IMR-90 (cell line): ENCODE data around the gene POU3F3. TPM values are rescaled to one million over a fixed set of nuclear protein-coding genes. Genes with fewer than 3 reads are reported as not detected.

Source experiments
- ATAC-seq: fragments of 200-7000 bp; cut with Tn5 transposase; 2 replicates; pipeline ENCODE4 v1.9.1; 2020; ENCODE audit warnings: low read depth, mild to moderate bottlenecking, moderate library complexity
- BruUV-seq: library from RNA; stranded (reverse); fragments of 400-500 nt; replicated peaks from 2 replicates; lab custom pipeline; 2021; lab: Mats Ljungman, UMichigan
- CTCF ChIA-PET: fragments of 300-600 bp; formaldehyde crosslinking; extraction: SDS; loops from one replicate; lab custom pipeline; 2021; ENCODE audit warnings: antibody characterized with exemption; lab: Yijun Ruan, JAX
- POLR2A ChIA-PET: fragments of 300-600 bp; sonication (Branson Sonifier 250); formaldehyde crosslinking; loops from one replicate; lab custom pipeline; 2022; ENCODE audit warnings: antibody characterized with exemption; ENCODE audit not compliant: unreplicated experiment; lab: Charles Lee
- DNase-seq: peaks from one replicate; pipeline ENCODE4 v3.0.0; 2013
- H2AFZ ChIP-seq: replicated peaks from 2 replicates; pipeline ENCODE3; 2013; ENCODE audit warnings: low read length, mild to moderate bottlenecking; ENCODE audit not compliant: poor library complexity
- H2AK5ac ChIP-seq: 2 replicates; pipeline ENCODE4 v1.6.1; 2013; ENCODE audit warnings: low read depth, low read length, inconsistent platforms
- H2AK9ac ChIP-seq: replicated peaks from 2 replicates; pipeline ENCODE3; 2013; ENCODE audit warnings: mild to moderate bottlenecking, low read depth, low read length, moderate library complexity; ENCODE audit not compliant: poor library complexity
- H2BK120ac ChIP-seq: 2 replicates; pipeline ENCODE4 v1.6.1; 2013; ENCODE audit warnings: low read depth, low read length, inconsistent platforms
- H2BK15ac ChIP-seq: 3 replicates; pipeline ENCODE4 v1.6.1; 2013; ENCODE audit warnings: low read depth, low read length, inconsistent platforms
- H2BK20ac ChIP-seq: 2 replicates; pipeline ENCODE4 v1.6.1; 2013; ENCODE audit warnings: low read depth, mild to moderate bottlenecking, inconsistent platforms, low read length, moderate library complexity
- H2BK5ac ChIP-seq: 2 replicates; pipeline ENCODE4 v1.6.1; 2013; ENCODE audit warnings: mild to moderate bottlenecking, low read depth, low read length, inconsistent platforms; ENCODE audit not compliant: poor library complexity, severe bottlenecking
- H3K14ac ChIP-seq: replicated peaks from 2 replicates; pipeline ENCODE4 v1.6.1; 2013; ENCODE audit warnings: low read depth, low read length, inconsistent platforms
- H3K18ac ChIP-seq: 2 replicates; pipeline ENCODE4 v1.6.1; 2013; ENCODE audit warnings: low read depth, low read length, control low read depth
- H3K23ac ChIP-seq: 2 replicates; pipeline ENCODE4 v1.6.1; 2013; ENCODE audit warnings: low read depth, low read length, inconsistent platforms
- H3K27ac ChIP-seq: 2 replicates; pipeline ENCODE4 v1.5.1; 2013; ENCODE audit warnings: mild to moderate bottlenecking, control low read depth, low read length; ENCODE audit not compliant: insufficient read depth
- H3K27me3 ChIP-seq: 2 replicates; pipeline ENCODE4 v1.6.1; 2013; ENCODE audit warnings: low read length; ENCODE audit not compliant: control insufficient read depth, insufficient read depth
- H3K36me3 ChIP-seq: 2 replicates; pipeline ENCODE4 v1.6.1; 2013; ENCODE audit warnings: low read length, mixed read lengths; ENCODE audit not compliant: control insufficient read depth, insufficient read depth
- H3K4ac ChIP-seq: 2 replicates; pipeline ENCODE4 v1.6.1; 2013; ENCODE audit warnings: low read depth, low read length, inconsistent platforms
- H3K4me1 ChIP-seq: 2 replicates; pipeline ENCODE4 v1.6.1; 2013; ENCODE audit warnings: low read length, mixed read lengths; ENCODE audit not compliant: control insufficient read depth, insufficient read depth
- H3K4me2 ChIP-seq: 2 replicates; pipeline ENCODE4 v1.6.1; 2013; ENCODE audit warnings: low read depth, mild to moderate bottlenecking, control low read depth, low read length, moderate library complexity
- H3K4me3 ChIP-seq: 2 replicates; pipeline ENCODE4 v1.5.1; 2013; ENCODE audit warnings: low read depth, mild to moderate bottlenecking, control low read depth, low read length, moderate library complexity; ENCODE audit not compliant: insufficient read depth
- H3K56ac ChIP-seq: 2 replicates; pipeline ENCODE4 v1.6.1; 2013; ENCODE audit warnings: low read length, inconsistent platforms; ENCODE audit not compliant: insufficient read depth; ENCODE audit errors: extremely low read depth
- H3K79me1 ChIP-seq, 2 experiments: 2 replicates each; pipeline ENCODE4 v1.6.1; 2013; ENCODE audit warnings: low read length in 2 of 2, inconsistent platforms in 1 of 2, low read depth in 1 of 2
- H3K9ac ChIP-seq: 2 replicates; pipeline ENCODE4 v1.6.1; 2013; ENCODE audit warnings: low read depth, low read length, control low read depth
- H3K9me1 ChIP-seq: 2 replicates; pipeline ENCODE4 v1.6.1; 2013; ENCODE audit warnings: low read length, inconsistent platforms; ENCODE audit not compliant: insufficient read depth
- H3K9me3 ChIP-seq: 2 replicates; pipeline ENCODE4 v1.6.1; 2013; ENCODE audit warnings: low read length; ENCODE audit not compliant: control insufficient read depth, insufficient read depth
- H4K20me1 ChIP-seq: 2 replicates; pipeline ENCODE4 v1.6.1; 2013; ENCODE audit warnings: low read length, inconsistent platforms; ENCODE audit not compliant: insufficient read depth
- H4K5ac ChIP-seq: 2 replicates; pipeline ENCODE4 v1.6.1; 2013; ENCODE audit warnings: mild to moderate bottlenecking, low read depth, low read length, control low read depth
- H4K8ac ChIP-seq, 2 experiments: 2 replicates each; pipeline ENCODE4 v1.6.1; 2013; ENCODE audit warnings: low read depth in 2 of 2, low read length in 2 of 2, control low read depth in 1 of 2, inconsistent platforms in 1 of 2
- H4K91ac ChIP-seq: 2 replicates; pipeline ENCODE4 v1.6.1; 2013; ENCODE audit warnings: low read depth, low read length, inconsistent platforms; ENCODE audit not compliant: insufficient read depth
- BHLHE40 ChIP-seq: fragments of 150-350 bp; IDR thresholded peaks from 2 replicates; pipeline ENCODE4 v1.6.1; 2016; ENCODE audit warnings: mild to moderate bottlenecking, low read depth, low read length
- CEBPB ChIP-seq: IDR thresholded peaks from 2 replicates; pipeline ENCODE4 v1.6.1; 2012; ENCODE audit warnings: low read depth, low read length, improper control_type of control experiment
- CHD1 ChIP-seq: IDR thresholded peaks from 2 replicates; pipeline ENCODE4 v1.6.1; 2012; ENCODE audit warnings: low read depth, low read length, improper control_type of control experiment
- FOS ChIP-seq: fragments of 150-350 bp; IDR thresholded peaks from 2 replicates; pipeline ENCODE4 v1.6.1; 2016; ENCODE audit warnings: low read depth, low read length
- MAFK ChIP-seq: IDR thresholded peaks from 2 replicates; pipeline ENCODE4 v1.6.1; 2012; ENCODE audit warnings: low read depth, low read length, improper control_type of control experiment
- MAZ ChIP-seq: IDR thresholded peaks from 2 replicates; pipeline ENCODE4 v1.6.1; 2012; ENCODE audit warnings: low read depth, mild to moderate bottlenecking, low read length, improper control_type of control experiment, moderate library complexity, borderline replicate concordance
- MXI1 ChIP-seq: IDR thresholded peaks from 2 replicates; pipeline ENCODE4 v1.6.1; 2012; ENCODE audit warnings: low read depth, mild to moderate bottlenecking, low read length, moderate library complexity, borderline replicate concordance
- NFE2L2 ChIP-seq: fragments of 150-350 bp; IDR thresholded peaks from 2 replicates; pipeline ENCODE4 v1.6.1; 2016; ENCODE audit warnings: low read depth, mild to moderate bottlenecking, low read length
- POLR2A ChIP-seq: IDR thresholded peaks from 2 replicates; pipeline ENCODE4 v1.6.1; 2012; ENCODE audit warnings: mild to moderate bottlenecking, low read depth, low read length
- RAD21 ChIP-seq: IDR thresholded peaks from 2 replicates; pipeline ENCODE4 v1.6.1; 2012; ENCODE audit warnings: low read length, improper control_type of control experiment
- RCOR1 ChIP-seq: IDR thresholded peaks from 2 replicates; pipeline ENCODE4 v1.6.1; 2012; ENCODE audit warnings: mild to moderate bottlenecking, low read length, improper control_type of control experiment; ENCODE audit not compliant: insufficient replicate concordance
- RFX5 ChIP-seq: IDR thresholded peaks from 2 replicates; pipeline ENCODE4 v1.8.0; 2012; ENCODE audit warnings: low read depth, mild to moderate bottlenecking, low read length, moderate library complexity
- SMC3 ChIP-seq: fragments of 150-350 bp; IDR thresholded peaks from 2 replicates; pipeline ENCODE4 v1.6.1; 2016; ENCODE audit warnings: low read depth, mild to moderate bottlenecking, antibody characterized with exemption, low read length, moderate library complexity
- WGBS, 2 experiments: methylation state at CpG; one replicate each; pipeline versions ENCODE4 v1.1.5 to v1.1.7; 2013; ENCODE audit warnings: missing lambda C conversion rate in 2 of 2; ENCODE audit not compliant: insufficient read length in 1 of 2; ENCODE audit errors: extremely low coverage in 2 of 2; 5-methylcytosine and 5-hydroxymethylcytosine counted together
- dilution Hi-C: fragments of 300-500 bp; cut with HindIII; formaldehyde crosslinking; loops from one replicate; pipeline ENCODE4 v1.14.3; 2018; ENCODE audit warnings: low sequenced_read_pairs; ENCODE audit not compliant: unreplicated experiment
- in situ Hi-C: fragments of 300-500 bp; cut with MboI; formaldehyde crosslinking; loops from 3 replicates; pipeline ENCODE4 v1.14.3; 2019; ENCODE audit warnings: low sequenced_read_pairs, inconsistent platforms, mixed read lengths
- intact Hi-C: fragments of 100-400 bp; cut with micrococcal nuclease; formaldehyde crosslinking; loops from 2 replicates; pipeline ENCODE4 v1.10.0; 2022
- polyA plus RNA-seq, 3 experiments: library from polyadenylated mRNA; depleted of rRNA; stranded (reverse); fragments of >200 nt; gene quantifications; 2 replicates each; pipeline ENCODE4 v1.2.3, GENCODE V29; 2012; ENCODE audit warnings: low replicate concordance in 1 of 3
- total RNA-seq: library from RNA; depleted of rRNA; stranded (reverse); fragments of >200 nt; gene quantifications from 2 replicates; pipeline ENCODE4 v1.2.3, GENCODE V29; 2012
- TF ChIP-seq, protein P1 (sequence below): conservative IDR thresholded peaks from 2 replicates; pipeline ENCODE4 v1.5.1; 2012; ENCODE audit warnings: mild to moderate bottlenecking, low read depth, low read length, improper control_type of control experiment
- TF ChIP-seq, protein P2 (sequence below): fragments of 150-350 bp; IDR thresholded peaks from 2 replicates; pipeline ENCODE4 v1.6.1; 2017; ENCODE audit warnings: mild to moderate bottlenecking, antibody characterized with exemption, low read length, low read depth
- TF ChIP-seq, protein P3 (sequence below): fragments of 150-350 bp; IDR thresholded peaks from 2 replicates; pipeline ENCODE4 v1.6.1; 2016; ENCODE audit warnings: low read depth, mild to moderate bottlenecking, low read length, moderate library complexity, borderline replicate concordance

Gene POU3F3
- total and polyA plus RNA-seq, 2 of the 4 experiments (the other 2 are of a cell fraction), result not detected

DNA sequence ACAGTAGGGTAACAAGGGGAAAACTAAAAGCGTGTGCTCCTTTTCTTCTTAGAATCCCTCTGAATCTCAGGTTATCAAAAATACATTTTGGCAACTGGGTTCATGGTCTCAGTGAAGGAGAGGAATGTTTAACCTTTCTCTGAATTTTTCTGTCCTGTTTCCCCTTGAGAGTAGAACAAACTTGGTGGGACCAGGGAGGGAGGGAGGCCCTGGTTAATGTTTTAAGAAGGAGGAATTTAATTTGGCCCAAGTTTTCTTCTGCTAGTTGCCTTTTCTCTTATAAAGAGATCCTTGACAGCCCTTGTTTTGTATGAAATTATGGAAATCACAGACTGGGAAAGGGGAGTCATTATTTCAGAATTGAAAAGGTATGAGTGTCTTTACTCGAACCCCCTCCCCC is 12.2 kb upstream of the POU3F3 start:
- BruUV-seq, result no TSS peak
- H3K9me1 ChIP-seq, result no peaks in the 10 kb centered on the region
- no peak overlapping the region for H3K9ac ChIP-seq
- dilution Hi-C loops (no loop called here), intact Hi-C loops (no loop called here), in situ Hi-C loops (no loop called here)
- no peak overlapping the region for H2BK5ac ChIP-seq
- H3K14ac ChIP-seq, result no peak overlapping the region
- no peak overlapping the region for H2BK120ac ChIP-seq
- TF ChIP-seq MXI1 (no peak), BHLHE40 (no peak), FOS (no peak), RCOR1 (no peak), MAFK (no peak), MAZ (no peak), RFX5 (no peak), NFE2L2 (no peak), CHD1 (no peak), POLR2A (no peak), RAD21 (no peak), CEBPB (no peak), SMC3 (no peak)
- TF ChIP-seq, protein P1, sequence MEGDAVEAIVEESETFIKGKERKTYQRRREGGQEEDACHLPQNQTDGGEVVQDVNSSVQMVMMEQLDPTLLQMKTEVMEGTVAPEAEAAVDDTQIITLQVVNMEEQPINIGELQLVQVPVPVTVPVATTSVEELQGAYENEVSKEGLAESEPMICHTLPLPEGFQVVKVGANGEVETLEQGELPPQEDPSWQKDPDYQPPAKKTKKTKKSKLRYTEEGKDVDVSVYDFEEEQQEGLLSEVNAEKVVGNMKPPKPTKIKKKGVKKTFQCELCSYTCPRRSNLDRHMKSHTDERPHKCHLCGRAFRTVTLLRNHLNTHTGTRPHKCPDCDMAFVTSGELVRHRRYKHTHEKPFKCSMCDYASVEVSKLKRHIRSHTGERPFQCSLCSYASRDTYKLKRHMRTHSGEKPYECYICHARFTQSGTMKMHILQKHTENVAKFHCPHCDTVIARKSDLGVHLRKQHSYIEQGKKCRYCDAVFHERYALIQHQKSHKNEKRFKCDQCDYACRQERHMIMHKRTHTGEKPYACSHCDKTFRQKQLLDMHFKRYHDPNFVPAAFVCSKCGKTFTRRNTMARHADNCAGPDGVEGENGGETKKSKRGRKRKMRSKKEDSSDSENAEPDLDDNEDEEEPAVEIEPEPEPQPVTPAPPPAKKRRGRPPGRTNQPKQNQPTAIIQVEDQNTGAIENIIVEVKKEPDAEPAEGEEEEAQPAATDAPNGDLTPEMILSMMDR, result no peak
- TF ChIP-seq, protein P2, sequence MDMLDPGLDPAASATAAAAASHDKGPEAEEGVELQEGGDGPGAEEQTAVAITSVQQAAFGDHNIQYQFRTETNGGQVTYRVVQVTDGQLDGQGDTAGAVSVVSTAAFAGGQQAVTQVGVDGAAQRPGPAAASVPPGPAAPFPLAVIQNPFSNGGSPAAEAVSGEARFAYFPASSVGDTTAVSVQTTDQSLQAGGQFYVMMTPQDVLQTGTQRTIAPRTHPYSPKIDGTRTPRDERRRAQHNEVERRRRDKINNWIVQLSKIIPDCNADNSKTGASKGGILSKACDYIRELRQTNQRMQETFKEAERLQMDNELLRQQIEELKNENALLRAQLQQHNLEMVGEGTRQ, result no peak
- TF ChIP-seq, protein P3, sequence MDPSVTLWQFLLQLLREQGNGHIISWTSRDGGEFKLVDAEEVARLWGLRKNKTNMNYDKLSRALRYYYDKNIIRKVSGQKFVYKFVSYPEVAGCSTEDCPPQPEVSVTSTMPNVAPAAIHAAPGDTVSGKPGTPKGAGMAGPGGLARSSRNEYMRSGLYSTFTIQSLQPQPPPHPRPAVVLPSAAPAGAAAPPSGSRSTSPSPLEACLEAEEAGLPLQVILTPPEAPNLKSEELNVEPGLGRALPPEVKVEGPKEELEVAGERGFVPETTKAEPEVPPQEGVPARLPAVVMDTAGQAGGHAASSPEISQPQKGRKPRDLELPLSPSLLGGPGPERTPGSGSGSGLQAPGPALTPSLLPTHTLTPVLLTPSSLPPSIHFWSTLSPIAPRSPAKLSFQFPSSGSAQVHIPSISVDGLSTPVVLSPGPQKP, result no peak
- H2AFZ ChIP-seq, result no peak overlapping the region
- peaks cover 42% of the 10 kb centered on the region for H3K27me3 ChIP-seq
- no peak overlapping the region for H2AK9ac ChIP-seq
- no peak overlapping the region for H3K27ac ChIP-seq
- no peak overlapping the region for H4K8ac ChIP-seq
- no peak overlapping the region for H2BK15ac ChIP-seq
- H3K36me3 ChIP-seq, result no peaks in the 10 kb centered on the region
- H3K4me3 ChIP-seq, result no peak overlapping the region
- no peak overlapping the region for H4K91ac ChIP-seq
- CTCF ChIA-PET, result interaction anchor here (1.3 kb wide), 1 partner anchor 8 kb away, joined by 5 read pairs; no protein-coding TSS in a partner anchor
- DNase-seq (no peak), ATAC-seq (no peak)
- H2BK20ac ChIP-seq, result no peak overlapping the region
- no peak overlapping the region for H3K23ac ChIP-seq
- no peak overlapping the region for H2AK5ac ChIP-seq
- no peak overlapping the region for H3K4ac ChIP-seq
- 0 out of 2 replicates have a peak, but pooled peaks cover 2% of the 10 kb centered on the region for H3K9me3 ChIP-seq
- WGBS, 2 experiments, result no CpG with 5 or more reads among the region's 2 CpGs
- H3K4me2 ChIP-seq, result no peak overlapping the region
- H3K56ac ChIP-seq, result no peak overlapping the region
- no peaks in the 10 kb centered on the region for H3K4me1 ChIP-seq
- no peaks in the 10 kb centered on the region for H4K20me1 ChIP-seq
- no peaks in the 10 kb centered on the region for H3K79me1 ChIP-seq
- H3K18ac ChIP-seq, result no peak overlapping the region
- H4K5ac ChIP-seq, result no peak overlapping the region
- POLR2A ChIA-PET, result no interaction called here
